Neuronal stem cell (in vitro differentiated cells): ENCODE results near the gene NTRK1.

Source experiments
- DNase-seq: peaks from one replicate; pipeline ENCODE4 v3.0.0-alpha.2; 2013; ENCODE audit warnings: low spot score
- H2AFZ ChIP-seq: one replicate; pipeline ENCODE4 v1.6.1; 2013; ENCODE audit warnings: mild to moderate bottlenecking, low read length, inconsistent platforms
- H2AK5ac ChIP-seq: 2 replicates; pipeline ENCODE4 v1.6.1; 2013; ENCODE audit warnings: low read depth, mild to moderate bottlenecking, inconsistent platforms, low read length, moderate library complexity, mixed read lengths
- H2BK120ac ChIP-seq: 2 replicates; pipeline ENCODE4 v1.6.1; 2013; ENCODE audit warnings: low read depth, mild to moderate bottlenecking, inconsistent platforms, low read length, moderate library complexity, mixed read lengths
- H2BK12ac ChIP-seq: one replicate; pipeline ENCODE4 v1.6.1; 2013; ENCODE audit warnings: low read length, inconsistent platforms
- H2BK15ac ChIP-seq: 2 replicates; pipeline ENCODE4 v1.6.1; 2013; ENCODE audit warnings: mild to moderate bottlenecking, low read length, inconsistent platforms, mixed read lengths
- H2BK5ac ChIP-seq: one replicate; pipeline ENCODE4 v1.6.1; 2013; ENCODE audit warnings: inconsistent platforms, mild to moderate bottlenecking, low read length, moderate library complexity
- H3K14ac ChIP-seq: one replicate; pipeline ENCODE4 v1.6.1; 2013; ENCODE audit warnings: low read length, inconsistent platforms
- H3K18ac ChIP-seq: 2 replicates; pipeline ENCODE4 v1.6.1; 2013; ENCODE audit warnings: low read length, inconsistent platforms
- H3K23ac ChIP-seq: 2 replicates; pipeline ENCODE4 v1.6.1; 2013; ENCODE audit warnings: low read depth, mild to moderate bottlenecking, mixed read lengths, low read length, inconsistent platforms; ENCODE audit not compliant: poor library complexity
- H3K27ac ChIP-seq: replicated peaks from 3 replicates; pipeline ENCODE4 v1.5.1; 2013; ENCODE audit warnings: low read length, inconsistent platforms
- H3K27me3 ChIP-seq, 3 experiments: 2 replicates each; pipeline ENCODE4 v1.6.1; 2013; ENCODE audit warnings: low read length in 3 of 3, mild to moderate bottlenecking in 2 of 3, inconsistent platforms in 1 of 3, low read depth in 1 of 3, mixed read lengths in 1 of 3, moderate library complexity in 1 of 3; ENCODE audit not compliant: control insufficient read depth in 3 of 3, insufficient read depth in 3 of 3
- H3K36me3 ChIP-seq, 2 donors: replicated peaks in 1 of 2; 2 replicates each; pipeline ENCODE4 v1.6.1; 2013; ENCODE audit warnings: low read length in 2 of 2; ENCODE audit not compliant: control insufficient read depth in 2 of 2, insufficient read depth in 2 of 2
- H3K4ac ChIP-seq: 2 replicates; pipeline ENCODE4 v1.6.1; 2013; ENCODE audit warnings: inconsistent platforms, mild to moderate bottlenecking, low read length, moderate library complexity
- H3K4me1 ChIP-seq, 2 donors: 1 replicate in 1 of 2; 2 replicates in 1 of 2; pipeline ENCODE4 v1.6.1; 2013; ENCODE audit warnings: low read length in 2 of 2, low read depth in 1 of 2; ENCODE audit not compliant: control insufficient read depth in 2 of 2, insufficient read depth in 1 of 2
- H3K4me2 ChIP-seq: one replicate; pipeline ENCODE4 v1.6.1; 2013; ENCODE audit warnings: mild to moderate bottlenecking, low read length, inconsistent platforms; ENCODE audit not compliant: insufficient read depth, poor library complexity, severe bottlenecking
- H3K4me3 ChIP-seq, 2 donors: 2 replicates each; pipeline ENCODE4 v1.5.1; 2013; ENCODE audit warnings: low read length in 2 of 2, mild to moderate bottlenecking in 2 of 2, inconsistent platforms in 1 of 2, moderate library complexity in 1 of 2
- H3K79me1 ChIP-seq: one replicate; pipeline ENCODE4 v1.6.1; 2013; ENCODE audit warnings: low read depth, mild to moderate bottlenecking, inconsistent platforms, low read length, moderate library complexity
- H3K9ac ChIP-seq: one replicate; pipeline ENCODE4 v1.6.1; 2013; ENCODE audit warnings: mild to moderate bottlenecking, low read depth, low read length, inconsistent platforms; ENCODE audit not compliant: poor library complexity
- H3K9me3 ChIP-seq, 2 donors: replicated peaks in 1 of 2; 2 replicates each; pipeline versions ENCODE3 to v1.6.1; 2013; ENCODE audit warnings: low read length in 2 of 2, mild to moderate bottlenecking in 2 of 2, inconsistent platforms in 1 of 2, low read depth in 1 of 2, mixed read lengths in 1 of 2, moderate library complexity in 1 of 2; ENCODE audit not compliant: control insufficient read depth in 2 of 2, insufficient read depth in 1 of 2
- H4K8ac ChIP-seq: one replicate; pipeline ENCODE4 v1.6.1; 2013; ENCODE audit warnings: low read depth, mild to moderate bottlenecking, inconsistent platforms, low read length, moderate library complexity
- H4K91ac ChIP-seq: one replicate; pipeline ENCODE4 v1.6.1; 2013; ENCODE audit warnings: low read length, low read depth, mild to moderate bottlenecking, inconsistent platforms; ENCODE audit not compliant: poor library complexity
- WGBS, 2 donors: extraction: QIAGEN DNeasy Blood & Tissue Kit; methylation state at CpG; one replicate each; pipeline ENCODE4 v1.1.7; 2013; ENCODE audit warnings: missing lambda C conversion rate in 2 of 2, mixed read lengths in 1 of 2; ENCODE audit not compliant: insufficient read length in 2 of 2, insufficient replicate concordance in 1 of 2; ENCODE audit errors: extremely low coverage in 2 of 2; 5-methylcytosine and 5-hydroxymethylcytosine counted together

The NTRK1 gene

GRCh38 chr1:156833603-156834002, 27.1 kb upstream of the NTRK1 start:
- Histone ChIP-seq H2BK12ac (no peak overlapping the region), H4K91ac (no peak overlapping the region), H4K8ac (no peak overlapping the region), H2BK15ac (no peak overlapping the region), H3K9me3 (no peaks in the 10 kb centered on the region), H3K4me3 (no peak overlapping the region), H3K36me3 (no peaks in the 10 kb centered on the region), H3K18ac (no peak overlapping the region), H3K9ac (no peak overlapping the region), H2BK5ac (no peak overlapping the region), H3K27me3 (peaks cover 0 to 83% (median 0%) of the 10 kb centered on the region in 3 experiments), H3K4me2 (no peak overlapping the region), H3K79me1 (no peaks in the 10 kb centered on the region), H2AFZ (no peak overlapping the region), H3K23ac (no peak overlapping the region), H3K27ac (no peak overlapping the region), H2AK5ac (no peak overlapping the region), H3K4me1 (no peaks in the 10 kb centered on the region), H2BK120ac (no peak overlapping the region), H3K14ac (no peak overlapping the region), H3K4ac (no peak overlapping the region)
- no CpG with 5 or more reads among the region's 2 CpGs for WGBS, 2 donors
- no peak for DNase-seq

- Histone ChIP-seq H3K9me3 (no peaks in the 10 kb centered on the region), H3K4me1 (peaks cover 4% of the 10 kb centered on the region in 2 donors), H4K91ac (no peak overlapping the region), H3K27ac (no peak overlapping the region), H4K8ac (no peak overlapping the region), H2BK120ac (no peak overlapping the region), H3K23ac (no peak overlapping the region), H3K4me3 (no peak overlapping the region), H3K27me3 (peaks cover 0 to 76% (median 0%) of the 10 kb centered on the region in 3 experiments), H3K18ac (no peak overlapping the region), H3K4me2 (no peak overlapping the region), H3K14ac (no peak overlapping the region), H3K4ac (no peak overlapping the region), H3K36me3 (no peaks in the 10 kb centered on the region), H3K9ac (no peak overlapping the region), H2AK5ac (no peak overlapping the region), H2AFZ (no peak overlapping the region), H2BK15ac (no peak overlapping the region), H2BK12ac (no peak overlapping the region), H2BK5ac (no peak overlapping the region), H3K79me1 (no peaks in the 10 kb centered on the region)
- WGBS, 2 donors: no CpG with 5 or more reads among the region's 3 CpGs
- DNase-seq: no peak
These were observed 26.3 kb upstream of the NTRK1 start for GRCh38 chr1:156834322-156834721.

- no peak overlapping the region for H3K4me3 ChIP-seq
- H2BK15ac ChIP-seq: no peak overlapping the region
- no peaks in the 10 kb centered on the region for H3K36me3 ChIP-seq
- H3K9me3 ChIP-seq: no peaks in the 10 kb centered on the region
- no peak overlapping the region for H3K9ac ChIP-seq
- H4K91ac ChIP-seq: no peak overlapping the region
- no peak for DNase-seq
- H3K4ac ChIP-seq: no peak overlapping the region
- no peak overlapping the region for H3K4me2 ChIP-seq
- no peak overlapping the region for H3K14ac ChIP-seq
- no CpG with 5 or more reads among the region's 5 CpGs for WGBS, 2 donors
- H2BK12ac ChIP-seq: no peak overlapping the region
- H3K4me1 ChIP-seq: peaks cover 12 to 13% of the 10 kb centered on the region in 2 donors
- H3K27ac ChIP-seq: no peak overlapping the region
- no peak overlapping the region for H4K8ac ChIP-seq
- no peak overlapping the region for H3K23ac ChIP-seq
- no peak overlapping the region for H2BK120ac ChIP-seq
- peaks cover 0 to 68% (median 0%) of the 10 kb centered on the region in 3 experiments for H3K27me3 ChIP-seq
- H2AK5ac ChIP-seq: no peak overlapping the region
- H2AFZ ChIP-seq: no peak overlapping the region
- H3K79me1 ChIP-seq: no peaks in the 10 kb centered on the region
- H3K18ac ChIP-seq: no peak overlapping the region
- no peak overlapping the region for H2BK5ac ChIP-seq
These were observed 24.5 kb upstream of the NTRK1 start for GRCh38 chr1:156836041-156836654.

GRCh38 chr1:156836892-156837291, 23.8 kb upstream of the NTRK1 start:
- Histone ChIP-seq H3K79me1 (no peaks in the 10 kb centered on the region), H3K4me2 (no peak overlapping the region), H3K9ac (no peak overlapping the region), H3K23ac (no peak overlapping the region), H3K18ac (no peak overlapping the region), H2AFZ (no peak overlapping the region), H3K27ac (no peak overlapping the region), H3K27me3 (peaks cover 0 to 67% (median 1%) of the 10 kb centered on the region in 3 experiments), H2AK5ac (no peak overlapping the region), H3K4ac (no peak overlapping the region), H4K91ac (no peak overlapping the region), H3K4me1 (peaks cover 12 to 13% of the 10 kb centered on the region in 2 donors), H2BK15ac (no peak overlapping the region), H3K4me3 (no peak overlapping the region), H2BK5ac (no peak overlapping the region), H4K8ac (no peak overlapping the region), H3K14ac (no peak overlapping the region), H2BK120ac (no peak overlapping the region), H2BK12ac (no peak overlapping the region), H3K36me3 (no peaks in the 10 kb centered on the region), H3K9me3 (no peaks in the 10 kb centered on the region)
- WGBS, 2 donors: no CpG with 5 or more reads among the region's 4 CpGs
- no peak for DNase-seq
